GM19043 (cell line): ENCODE measurements around the gene FCHO2.
A peak's percentile ranks its signal among the peaks of the same experiment; 100 is the strongest.
"Not testable (repeated sequence)": the region's sequence is repeated elsewhere in the genome, so short reads cannot be mapped to it uniquely, and the experiment has no call there.

Experiments used
- ATAC-seq: cut with Tn5 transposase; IDR thresholded peaks from one replicate; pipeline ENCODE4 v1.9.1; 2021; ENCODE audit warnings: low read depth; ENCODE audit not compliant: unreplicated experiment

FCHO2 gene

DNA sequence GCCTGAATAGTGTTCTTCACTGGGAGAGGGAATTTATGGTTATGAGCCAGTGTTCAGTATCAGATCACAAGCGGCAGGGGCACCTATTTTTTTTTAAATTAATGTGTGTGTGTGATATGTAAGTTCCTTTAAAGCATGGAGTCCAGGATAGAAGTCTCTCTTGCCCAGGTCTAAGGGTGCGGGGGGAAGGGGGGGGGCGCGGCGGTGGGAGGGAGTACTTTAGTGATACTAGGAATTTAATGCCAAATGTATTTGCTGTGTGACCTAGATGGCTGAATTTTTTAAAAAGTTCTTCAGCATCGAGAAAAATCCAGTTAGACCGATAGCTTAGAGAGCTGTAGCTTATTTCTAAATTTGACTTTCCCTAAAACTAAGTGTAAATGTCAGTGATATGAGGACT, 1.5 kb upstream of the FCHO2 start:
- no peak for ATAC-seq

DNA sequence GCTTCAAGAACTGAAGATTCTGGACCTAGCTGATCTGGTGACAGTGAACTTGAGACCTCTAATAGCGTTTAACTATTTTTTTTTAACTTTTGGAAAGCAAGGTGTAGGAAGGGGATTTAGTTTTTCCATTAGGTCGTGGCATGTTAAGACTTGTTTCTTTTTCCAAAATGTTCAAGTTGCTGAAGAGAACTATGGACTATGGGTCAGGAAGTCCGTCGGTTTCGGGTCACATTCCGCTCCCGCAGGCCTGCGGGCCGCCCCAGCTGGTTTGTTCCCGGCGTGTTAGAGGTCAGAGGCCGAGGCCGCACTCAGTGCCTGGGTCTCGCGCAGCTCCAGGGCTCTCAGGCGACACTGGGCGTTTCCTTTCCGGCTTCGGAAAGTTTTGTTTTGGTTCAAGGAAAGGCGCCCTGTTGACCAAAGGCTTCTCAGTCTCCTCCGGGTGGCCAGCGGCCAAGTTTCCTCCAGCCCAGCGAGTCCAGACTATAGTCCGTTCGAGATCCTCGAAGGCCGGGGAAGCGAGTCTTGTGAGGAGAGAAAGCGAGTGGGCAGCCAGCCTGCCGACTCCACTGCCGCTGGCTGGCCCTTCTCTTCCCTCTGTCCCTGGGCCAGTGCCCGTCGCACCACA, 586 bp upstream of the FCHO2 start:
- peak; percentile 33 for ATAC-seq

DNA sequence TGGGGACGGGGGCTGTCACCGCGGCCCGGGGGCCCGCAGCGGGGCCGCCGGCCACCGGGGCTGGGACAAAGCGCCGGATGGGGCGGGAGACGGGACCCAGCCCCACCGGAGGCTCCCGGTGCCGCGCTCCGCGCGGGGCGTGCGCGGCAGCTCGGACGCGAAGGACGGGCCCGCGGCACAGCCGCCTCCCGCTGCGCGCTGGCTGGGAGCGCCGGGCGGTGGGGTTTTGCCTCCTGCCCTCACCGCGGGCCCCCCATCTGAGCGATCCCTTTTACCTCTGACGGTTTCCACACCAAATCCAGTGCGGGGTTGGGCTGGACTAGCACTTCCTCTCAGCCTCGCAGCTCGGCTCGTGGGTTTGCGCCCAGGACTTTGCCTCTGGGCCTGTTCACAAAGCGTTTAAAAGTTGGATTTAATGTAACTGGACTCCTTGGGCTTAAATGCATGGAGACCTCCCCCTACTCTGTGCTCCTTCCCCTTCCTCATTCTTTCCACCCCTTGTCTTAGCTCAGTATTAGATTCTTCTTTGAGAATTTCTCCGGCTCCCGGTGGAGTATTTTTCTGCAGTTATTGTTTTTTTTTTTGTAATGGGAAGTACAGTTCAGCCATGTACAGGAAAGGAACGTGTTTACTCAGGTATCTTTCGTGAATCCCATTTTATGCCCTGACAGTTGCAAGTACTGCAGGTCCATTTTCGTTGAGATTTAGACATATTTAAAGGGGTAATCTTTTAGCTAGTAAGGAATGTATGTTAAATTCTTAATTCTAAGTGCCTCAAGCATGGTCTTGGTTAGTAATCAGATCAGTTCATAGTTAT, 691 bp downstream of the FCHO2 start:
- peak; percentile 31 for ATAC-seq

DNA sequence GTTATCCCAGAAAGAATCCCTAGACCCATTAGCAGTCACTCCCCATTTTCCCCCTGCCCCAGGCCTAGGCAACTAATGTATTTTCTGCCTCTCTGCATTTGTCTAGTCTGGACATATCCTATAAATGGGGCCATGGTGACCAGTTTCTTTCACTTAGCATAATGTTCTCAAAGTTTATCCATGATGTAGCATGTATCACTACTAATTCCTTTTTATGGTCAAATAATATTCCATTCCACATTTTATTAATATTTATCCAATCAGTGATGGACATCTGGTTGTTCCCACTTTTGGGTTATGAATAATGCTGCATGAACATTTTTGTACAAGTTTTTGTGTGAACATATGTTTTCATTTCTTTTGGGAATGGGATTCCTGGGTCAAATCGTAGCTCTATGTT, 1.5 kb downstream of the FCHO2 start:
- ATAC-seq, result no peak

DNA sequence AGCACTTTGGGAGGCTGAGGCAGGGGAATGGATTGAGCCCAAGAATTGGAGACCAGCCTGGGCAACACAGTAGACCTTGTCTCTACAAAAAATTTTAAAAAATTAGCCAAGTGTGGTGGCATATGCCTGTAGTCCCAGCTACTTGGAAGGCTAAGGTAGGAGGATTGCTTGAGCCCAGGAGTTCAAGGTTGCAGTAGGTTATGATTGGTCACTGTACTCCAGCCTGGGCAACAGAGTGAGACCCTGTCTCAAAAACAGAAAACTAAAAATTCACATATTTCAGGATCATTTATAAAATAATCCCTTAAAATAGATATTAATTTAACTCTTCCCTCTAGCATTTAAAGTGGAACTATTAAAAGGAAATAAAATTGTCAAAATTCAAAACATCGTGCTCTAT, 3.4 kb downstream of the FCHO2 start:
- no peak for ATAC-seq

DNA sequence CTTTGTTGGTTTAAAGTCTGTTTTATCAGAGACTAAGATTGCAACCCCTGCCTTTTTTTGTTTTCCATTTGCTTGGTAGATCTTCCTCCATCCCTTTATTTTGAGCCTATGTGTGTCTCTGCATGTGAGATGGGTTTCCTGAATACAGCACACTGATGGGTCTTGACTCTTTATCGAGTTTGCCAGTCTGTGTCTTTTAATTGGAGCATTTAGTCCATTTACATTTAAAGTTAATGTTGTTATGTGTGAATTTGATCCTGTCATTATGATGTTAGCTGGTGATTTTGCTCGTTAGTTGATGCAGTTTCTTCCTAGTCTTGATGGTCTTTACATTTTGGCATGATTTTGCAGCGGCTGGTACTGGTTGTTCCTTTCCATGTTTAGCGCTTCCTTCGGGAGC, 18.6 kb downstream of the FCHO2 start:
- ATAC-seq, result not testable (repeated sequence)

DNA sequence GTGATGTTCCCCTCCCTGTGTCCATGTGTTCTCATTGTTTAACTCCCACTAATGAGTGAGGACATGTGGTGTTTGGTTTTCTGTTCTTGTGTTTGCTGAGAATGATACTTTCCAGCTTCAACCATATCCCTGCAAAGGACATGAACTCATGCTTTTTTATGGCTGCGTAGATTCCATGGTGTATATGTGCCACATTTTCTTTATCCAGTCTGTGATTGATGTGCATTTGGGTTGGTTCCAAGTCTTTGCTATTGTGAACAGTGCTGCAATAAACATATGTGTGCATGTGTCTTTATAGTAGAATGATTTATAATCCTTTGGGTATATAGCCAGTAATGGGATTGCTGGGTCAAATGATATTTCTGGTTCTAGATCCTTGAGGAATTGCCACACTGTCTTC, 21.0 kb downstream of the FCHO2 start:
- not testable (repeated sequence) for ATAC-seq

DNA sequence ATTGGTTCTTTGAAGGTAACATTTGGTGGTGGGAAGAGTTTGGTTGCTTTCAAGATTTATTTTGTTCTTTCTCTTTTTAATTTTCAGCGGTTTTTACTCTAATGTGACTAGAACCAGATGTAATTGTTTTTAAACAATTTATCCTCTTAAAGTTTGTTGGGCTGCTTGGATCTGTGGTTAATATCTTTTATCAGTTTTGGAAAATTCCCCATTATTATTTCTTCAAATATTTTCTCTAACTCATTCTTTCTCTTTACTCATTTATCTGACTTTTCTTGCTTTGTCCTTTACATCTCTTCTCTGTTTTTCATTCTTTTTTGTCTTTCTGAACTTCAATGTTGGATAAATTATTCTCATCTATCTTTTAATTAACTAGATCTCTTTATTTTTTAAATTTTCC, 29.9 kb downstream of the FCHO2 start:
- no peak for ATAC-seq

DNA sequence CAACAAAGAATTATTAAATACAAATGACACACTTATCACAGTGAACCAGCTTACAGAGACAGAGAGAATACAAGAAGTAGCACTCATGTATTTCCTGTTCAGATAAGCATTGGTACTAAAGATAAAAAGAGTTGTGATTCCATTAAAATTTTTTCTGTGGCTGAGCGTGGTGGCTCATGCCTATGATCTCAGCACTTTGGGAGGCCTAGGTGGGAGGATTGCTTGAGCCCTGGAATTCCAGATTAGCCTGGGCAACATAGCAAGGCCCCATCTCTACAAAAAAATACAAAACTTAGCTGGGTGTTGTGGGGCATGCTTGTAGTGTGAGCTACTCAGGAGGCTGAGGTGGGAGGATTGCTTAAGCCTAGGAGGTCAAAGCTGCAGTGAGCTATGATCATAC, 32.9 kb downstream of the FCHO2 start:
- no peak for ATAC-seq

DNA sequence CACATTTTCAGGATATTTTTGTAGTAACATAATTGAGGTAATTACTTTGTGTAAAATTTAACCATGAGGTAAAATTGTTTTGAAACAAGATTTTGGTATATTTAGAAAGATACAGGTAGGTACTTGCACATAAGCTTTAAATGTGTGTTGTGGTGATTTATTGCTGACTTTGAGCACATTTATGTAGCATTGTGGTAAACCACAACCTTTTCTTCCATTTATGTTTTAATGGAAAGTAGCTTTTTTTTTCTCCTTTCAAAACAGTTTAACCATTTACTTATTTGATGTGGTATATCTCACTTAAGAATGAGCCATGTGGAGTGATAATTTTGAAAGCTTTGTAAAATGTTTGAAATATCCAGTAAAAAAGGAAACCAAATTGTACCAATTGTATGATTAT, 35.6 kb downstream of the FCHO2 start:
- no peak for ATAC-seq

DNA sequence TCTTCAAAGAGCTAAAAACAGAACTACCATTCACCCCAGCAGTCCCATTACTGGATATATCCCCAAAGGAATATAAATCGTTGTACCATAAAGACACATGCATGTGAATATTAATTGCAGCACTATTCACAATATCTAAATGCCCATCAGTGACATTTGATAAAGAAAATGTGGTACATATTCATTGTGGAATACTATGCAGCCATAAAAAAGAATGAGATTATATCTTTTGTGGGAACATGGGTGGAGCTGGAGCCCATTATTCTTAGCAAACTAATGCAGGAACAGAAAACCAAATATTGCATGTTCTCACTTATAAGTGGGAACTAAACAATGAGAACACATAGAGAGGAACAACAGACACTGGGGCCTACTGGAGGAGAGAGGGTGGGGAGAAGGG, 38.7 kb downstream of the FCHO2 start:
- ATAC-seq, result no peak

DNA sequence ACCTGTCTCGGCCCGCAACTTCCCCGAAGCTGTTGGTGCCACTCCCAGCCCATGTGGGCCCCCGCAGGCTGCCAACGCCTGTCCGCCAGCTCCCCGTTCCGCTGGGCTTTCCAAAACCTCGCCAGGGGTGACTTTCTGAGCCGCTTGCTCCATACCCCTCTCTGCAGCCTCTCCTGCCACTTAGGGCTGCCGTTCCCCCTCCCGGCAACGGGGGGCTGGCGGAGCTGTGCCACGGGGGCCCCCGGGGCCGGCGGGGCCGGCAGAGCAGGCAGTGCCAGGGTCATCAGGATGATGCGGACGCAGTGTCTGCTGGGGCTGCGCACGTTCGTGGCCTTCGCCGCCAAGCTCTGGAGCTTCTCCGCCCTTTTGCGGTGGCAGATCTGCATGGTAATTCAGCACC, 40.8 kb downstream of the FCHO2 start:
- no peak for ATAC-seq

DNA sequence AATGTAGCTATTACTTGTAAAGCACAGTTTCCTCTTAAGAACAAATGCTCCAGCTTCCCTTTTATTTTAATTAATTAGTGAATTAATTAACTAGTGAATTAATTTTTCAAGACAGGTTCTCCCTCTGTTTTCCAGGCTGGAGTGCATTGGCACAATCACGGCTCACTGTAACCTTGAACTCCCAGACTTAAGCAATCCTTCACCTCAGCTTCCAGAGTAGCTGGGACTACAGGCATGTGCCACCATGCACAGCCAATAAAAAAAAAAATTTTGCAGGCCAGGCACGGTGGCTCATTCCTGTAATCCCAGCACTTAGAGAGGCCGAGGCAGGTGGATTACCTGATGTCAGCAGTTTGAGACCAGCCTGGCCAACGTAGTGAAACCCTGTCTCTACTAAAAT, 44.1 kb downstream of the FCHO2 start:
- no peak for ATAC-seq

DNA sequence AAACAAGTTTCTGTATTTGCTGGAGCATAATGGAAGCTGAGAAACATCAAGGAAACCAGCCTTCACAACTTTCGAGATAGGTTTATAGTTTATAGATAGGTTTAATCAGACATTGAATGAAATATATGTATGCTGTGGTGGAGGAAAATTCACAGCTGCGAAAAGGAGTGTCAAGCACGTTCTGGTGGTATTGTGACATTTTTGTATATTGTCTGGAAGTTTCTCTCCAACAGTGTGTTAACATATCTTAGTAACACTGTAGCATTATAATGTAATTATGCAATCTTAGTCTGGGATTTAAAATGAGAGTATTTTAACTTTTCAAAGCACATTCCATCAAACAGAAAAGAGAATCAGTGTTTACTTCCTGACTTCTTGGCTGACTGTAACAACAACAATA, 50.0 kb downstream of the FCHO2 start:
- ATAC-seq, result no peak

DNA sequence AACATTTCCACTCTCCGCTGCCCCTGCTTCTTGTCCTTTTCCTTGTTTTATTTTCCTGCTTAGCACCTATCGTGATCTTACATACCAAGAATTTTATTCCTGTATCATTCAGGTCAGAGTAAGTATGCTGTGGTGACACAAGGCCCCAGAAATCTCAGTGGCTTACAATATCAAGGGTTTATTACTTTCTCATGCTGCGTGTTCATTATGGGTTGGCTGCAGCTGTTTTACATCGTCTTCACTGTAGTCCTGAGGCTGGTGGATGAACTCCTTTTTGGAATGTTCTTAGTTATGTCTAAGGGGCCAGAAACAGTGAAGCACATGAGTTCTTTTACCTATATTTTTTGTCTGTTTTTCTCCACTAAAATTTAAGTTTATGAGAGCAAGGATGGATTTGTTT, 51.2 kb downstream of the FCHO2 start:
- ATAC-seq, result no peak

DNA sequence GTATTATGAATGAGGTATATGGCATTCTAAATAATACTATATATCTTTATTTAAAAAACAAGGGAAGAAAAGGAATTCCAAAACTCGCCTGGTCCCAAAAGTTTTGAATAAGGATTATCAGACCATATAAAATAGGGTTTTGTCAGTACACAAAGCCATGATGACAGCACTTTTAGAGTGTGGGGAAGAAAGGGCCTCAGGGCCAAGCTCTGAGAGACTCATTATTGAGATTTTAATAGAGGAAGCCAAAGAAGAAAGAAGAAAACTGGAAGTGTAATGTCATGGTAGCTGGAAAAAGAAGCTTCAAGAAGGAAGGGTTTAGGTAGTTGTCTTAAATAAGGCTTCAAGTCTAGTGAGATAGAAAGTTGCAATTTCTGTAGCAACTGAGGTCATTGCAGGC, 53.0 kb downstream of the FCHO2 start:
- ATAC-seq, result no peak

DNA sequence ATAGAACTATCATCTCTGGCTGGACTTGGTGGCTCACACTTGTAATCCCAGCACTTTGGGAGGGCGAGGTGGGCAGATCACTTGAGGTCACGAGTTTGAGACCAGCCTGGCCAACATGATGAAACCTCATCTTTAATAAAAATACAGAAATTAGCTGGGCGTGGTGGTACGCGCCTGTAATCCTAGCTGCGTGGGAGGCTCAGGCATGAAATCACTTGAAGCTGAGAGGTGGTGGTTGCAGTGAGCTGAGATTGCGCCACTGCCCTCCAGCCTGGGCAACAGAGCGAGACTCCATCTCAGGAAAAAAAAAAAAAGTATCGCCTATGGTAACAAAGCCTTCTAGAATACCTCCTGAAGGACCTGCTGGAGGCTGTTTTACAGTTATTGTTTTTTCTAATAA, 55.8 kb downstream of the FCHO2 start:
- ATAC-seq, result not testable (repeated sequence)

DNA sequence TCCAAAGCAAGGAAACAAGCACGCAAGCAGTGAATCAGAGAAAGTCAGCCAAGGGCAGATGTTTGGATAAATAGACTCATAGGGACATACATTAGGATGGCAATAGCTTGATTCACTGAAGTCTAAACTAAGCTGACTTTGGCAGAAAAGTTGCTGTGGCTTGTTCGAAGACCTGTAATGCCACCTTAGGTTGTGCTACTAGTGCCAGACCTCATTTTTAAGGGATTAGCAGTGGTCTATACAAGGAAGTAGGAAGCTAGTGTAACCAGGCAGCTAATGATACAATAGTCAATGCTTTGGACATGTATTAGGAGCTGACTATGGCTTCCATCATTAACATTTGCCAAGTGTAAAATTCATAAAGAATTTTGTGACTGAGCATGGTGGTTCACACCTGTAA, 63.1 kb downstream of the FCHO2 start:
- ATAC-seq, result no peak

DNA sequence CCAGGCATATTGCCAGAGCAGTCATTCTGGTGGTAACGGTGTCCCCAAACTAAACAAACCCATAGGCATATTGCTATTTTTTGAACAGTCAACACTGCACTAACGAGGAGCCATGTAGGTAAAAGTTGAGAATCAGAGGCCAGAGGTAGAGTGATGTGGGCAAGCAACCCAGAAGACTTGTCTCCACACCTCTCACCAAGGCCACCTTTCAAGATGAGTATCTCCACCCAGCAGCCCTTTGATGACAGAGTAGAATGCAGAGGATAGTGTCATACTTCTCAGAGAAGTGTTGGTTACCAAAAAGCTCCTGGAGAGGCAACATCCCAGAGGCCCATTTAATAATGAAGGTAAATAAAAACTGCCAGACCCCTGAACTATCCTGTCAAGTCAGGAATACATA, 63.9 kb downstream of the FCHO2 start:
- no peak for ATAC-seq

DNA sequence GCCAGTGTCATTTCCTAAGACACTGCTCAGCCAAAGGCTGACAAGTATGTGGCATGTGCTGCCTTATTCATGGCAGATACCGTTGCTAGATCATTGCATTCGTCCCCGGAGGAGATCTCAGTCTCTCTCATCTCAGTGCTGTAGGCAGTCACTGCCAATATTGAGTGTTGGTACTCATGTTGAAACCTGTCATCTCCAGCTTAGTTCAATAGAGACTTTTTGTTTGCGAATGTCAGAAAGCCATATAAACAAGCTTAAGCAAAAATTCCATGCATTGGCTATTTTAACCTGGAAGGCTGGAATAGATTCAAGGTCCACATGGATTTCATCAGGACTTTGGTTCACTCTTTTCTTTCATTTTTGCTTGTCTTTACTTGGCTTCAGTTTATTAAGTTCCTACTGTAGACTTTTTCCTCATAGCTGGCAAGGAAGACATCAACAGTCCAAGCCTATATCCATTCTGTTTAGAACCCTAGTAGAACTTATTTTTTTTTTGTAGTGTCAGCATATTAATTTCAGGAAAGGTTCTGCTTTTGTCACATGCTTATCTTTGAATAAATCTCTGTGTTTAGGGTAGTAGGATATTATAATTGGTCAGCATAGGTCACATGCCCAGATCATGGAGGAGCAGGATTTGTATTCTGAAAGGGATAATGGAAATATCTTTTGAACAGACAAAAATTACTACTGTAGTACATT, 66.8 kb downstream of the FCHO2 start:
- ATAC-seq, result no peak

DNA sequence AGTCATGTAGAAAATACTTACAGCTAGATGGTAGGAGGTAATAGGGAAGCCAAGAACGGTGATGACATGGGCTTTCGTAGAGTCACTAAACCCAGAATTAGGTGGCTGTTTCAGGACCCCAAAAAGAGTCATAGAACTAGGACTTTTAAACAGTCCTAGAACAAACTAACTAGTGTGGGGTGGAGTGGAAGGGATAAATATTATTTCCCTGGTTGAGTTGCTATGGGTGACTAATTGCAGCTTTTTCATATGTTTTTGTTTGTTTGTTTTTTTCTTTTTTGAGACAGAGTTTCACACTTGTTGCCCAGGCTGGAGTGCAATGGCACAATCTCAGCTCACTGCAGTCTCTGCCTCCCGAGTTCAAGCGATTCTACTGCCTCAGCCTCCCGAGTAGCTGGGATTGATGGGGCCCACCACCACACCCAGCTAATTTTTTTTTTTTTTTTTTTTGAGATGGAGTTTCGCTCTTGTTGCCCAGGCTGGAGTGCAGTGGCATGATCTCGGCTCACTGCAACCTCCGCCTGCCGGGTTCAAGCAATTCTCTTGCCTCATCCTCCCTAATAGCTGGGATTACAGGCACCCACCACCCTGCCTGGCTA, 69.2 kb downstream of the FCHO2 start:
- not testable (repeated sequence) for ATAC-seq
